HL-60 (cell line): ENCODE results near the gene BRD4.

ENCODE experiments used
- DNase-seq, 2 experiments: peaks; one replicate each; pipeline ENCODE4 v3.0.0-alpha.2; 2010 to 2020; ENCODE audit warnings: low read depth in 1 of 2, low spot score in 1 of 2
- H3K27ac ChIP-seq: fragments of 250-450 bp; sonication (Bioruptor Pico); replicated peaks from 2 replicates; pipeline ENCODE4 v1.5.1; 2020; ENCODE audit warnings: mild to moderate bottlenecking, moderate library complexity
- H3K27me3 ChIP-seq: fragments of 250-450 bp; sonication (Bioruptor Pico); 2 replicates; pipeline ENCODE4 v1.5.1; 2021; ENCODE audit warnings: mild to moderate bottlenecking, moderate library complexity; ENCODE audit not compliant: insufficient read depth, poor library complexity, severe bottlenecking
- H3K4me3 ChIP-seq: replicated peaks from 2 replicates; pipeline ENCODE4 v1.5.1; 2011; ENCODE audit warnings: mild to moderate bottlenecking, control low read depth, low read length; ENCODE audit not compliant: insufficient read depth
- GABPA ChIP-seq: IDR thresholded peaks from 2 replicates; pipeline ENCODE4 v1.6.1; 2012; ENCODE audit warnings: low read depth
- POLR2AphosphoS5 ChIP-seq: IDR thresholded peaks from 2 replicates; pipeline ENCODE4 v1.6.1; 2012; ENCODE audit warnings: low read depth
- SPI1 ChIP-seq: IDR thresholded peaks from 2 replicates; pipeline ENCODE4 v1.6.1; 2012; ENCODE audit warnings: low read depth, mild to moderate bottlenecking, borderline replicate concordance
- TF ChIP-seq, protein P1 (sequence below): IDR thresholded peaks from one replicate; pipeline ENCODE4 v1.5.1; 2011; ENCODE audit warnings: low read length, control low read depth, inconsistent platforms; ENCODE audit not compliant: insufficient read depth
- TF ChIP-seq, protein P2 (sequence below): IDR thresholded peaks from 2 replicates; pipeline ENCODE4 v1.6.1; 2012; ENCODE audit warnings: low read depth; ENCODE audit not compliant: insufficient replicate concordance

BRD4 gene

DNA sequence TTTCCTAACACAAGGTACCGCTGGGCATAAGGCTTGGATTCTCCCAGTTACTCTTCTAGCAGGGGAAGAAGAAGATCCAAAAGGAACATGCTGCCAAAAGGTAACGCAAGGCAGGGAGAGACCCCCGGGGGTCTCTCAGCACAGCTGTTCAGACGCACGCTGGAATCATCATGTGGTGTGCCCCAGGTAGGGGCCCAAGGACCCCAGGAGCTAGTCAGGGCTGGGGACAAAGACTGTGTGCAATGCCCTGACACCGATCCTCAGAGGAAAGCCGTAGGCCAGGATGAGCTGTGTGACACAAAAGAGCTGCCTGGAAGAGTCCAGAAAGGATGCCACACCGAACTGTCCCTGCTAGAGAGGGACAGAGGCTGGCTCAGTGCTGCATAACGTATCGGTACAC is 77.8 kb downstream of the BRD4 start:
- H3K27ac ChIP-seq, result no peak overlapping the region
- no peak overlapping the region for H3K4me3 ChIP-seq
- TF ChIP-seq, protein P1, sequence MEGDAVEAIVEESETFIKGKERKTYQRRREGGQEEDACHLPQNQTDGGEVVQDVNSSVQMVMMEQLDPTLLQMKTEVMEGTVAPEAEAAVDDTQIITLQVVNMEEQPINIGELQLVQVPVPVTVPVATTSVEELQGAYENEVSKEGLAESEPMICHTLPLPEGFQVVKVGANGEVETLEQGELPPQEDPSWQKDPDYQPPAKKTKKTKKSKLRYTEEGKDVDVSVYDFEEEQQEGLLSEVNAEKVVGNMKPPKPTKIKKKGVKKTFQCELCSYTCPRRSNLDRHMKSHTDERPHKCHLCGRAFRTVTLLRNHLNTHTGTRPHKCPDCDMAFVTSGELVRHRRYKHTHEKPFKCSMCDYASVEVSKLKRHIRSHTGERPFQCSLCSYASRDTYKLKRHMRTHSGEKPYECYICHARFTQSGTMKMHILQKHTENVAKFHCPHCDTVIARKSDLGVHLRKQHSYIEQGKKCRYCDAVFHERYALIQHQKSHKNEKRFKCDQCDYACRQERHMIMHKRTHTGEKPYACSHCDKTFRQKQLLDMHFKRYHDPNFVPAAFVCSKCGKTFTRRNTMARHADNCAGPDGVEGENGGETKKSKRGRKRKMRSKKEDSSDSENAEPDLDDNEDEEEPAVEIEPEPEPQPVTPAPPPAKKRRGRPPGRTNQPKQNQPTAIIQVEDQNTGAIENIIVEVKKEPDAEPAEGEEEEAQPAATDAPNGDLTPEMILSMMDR, result no peak
- TF ChIP-seq, protein P2, sequence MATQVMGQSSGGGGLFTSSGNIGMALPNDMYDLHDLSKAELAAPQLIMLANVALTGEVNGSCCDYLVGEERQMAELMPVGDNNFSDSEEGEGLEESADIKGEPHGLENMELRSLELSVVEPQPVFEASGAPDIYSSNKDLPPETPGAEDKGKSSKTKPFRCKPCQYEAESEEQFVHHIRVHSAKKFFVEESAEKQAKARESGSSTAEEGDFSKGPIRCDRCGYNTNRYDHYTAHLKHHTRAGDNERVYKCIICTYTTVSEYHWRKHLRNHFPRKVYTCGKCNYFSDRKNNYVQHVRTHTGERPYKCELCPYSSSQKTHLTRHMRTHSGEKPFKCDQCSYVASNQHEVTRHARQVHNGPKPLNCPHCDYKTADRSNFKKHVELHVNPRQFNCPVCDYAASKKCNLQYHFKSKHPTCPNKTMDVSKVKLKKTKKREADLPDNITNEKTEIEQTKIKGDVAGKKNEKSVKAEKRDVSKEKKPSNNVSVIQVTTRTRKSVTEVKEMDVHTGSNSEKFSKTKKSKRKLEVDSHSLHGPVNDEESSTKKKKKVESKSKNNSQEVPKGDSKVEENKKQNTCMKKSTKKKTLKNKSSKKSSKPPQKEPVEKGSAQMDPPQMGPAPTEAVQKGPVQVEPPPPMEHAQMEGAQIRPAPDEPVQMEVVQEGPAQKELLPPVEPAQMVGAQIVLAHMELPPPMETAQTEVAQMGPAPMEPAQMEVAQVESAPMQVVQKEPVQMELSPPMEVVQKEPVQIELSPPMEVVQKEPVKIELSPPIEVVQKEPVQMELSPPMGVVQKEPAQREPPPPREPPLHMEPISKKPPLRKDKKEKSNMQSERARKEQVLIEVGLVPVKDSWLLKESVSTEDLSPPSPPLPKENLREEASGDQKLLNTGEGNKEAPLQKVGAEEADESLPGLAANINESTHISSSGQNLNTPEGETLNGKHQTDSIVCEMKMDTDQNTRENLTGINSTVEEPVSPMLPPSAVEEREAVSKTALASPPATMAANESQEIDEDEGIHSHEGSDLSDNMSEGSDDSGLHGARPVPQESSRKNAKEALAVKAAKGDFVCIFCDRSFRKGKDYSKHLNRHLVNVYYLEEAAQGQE, result no peak
- TF ChIP-seq POLR2AphosphoS5 (no peak), SPI1 (no peak), GABPA (no peak)
- H3K27me3 ChIP-seq, result no peaks in the 10 kb centered on the region
- DNase-seq, result no peak

DNA sequence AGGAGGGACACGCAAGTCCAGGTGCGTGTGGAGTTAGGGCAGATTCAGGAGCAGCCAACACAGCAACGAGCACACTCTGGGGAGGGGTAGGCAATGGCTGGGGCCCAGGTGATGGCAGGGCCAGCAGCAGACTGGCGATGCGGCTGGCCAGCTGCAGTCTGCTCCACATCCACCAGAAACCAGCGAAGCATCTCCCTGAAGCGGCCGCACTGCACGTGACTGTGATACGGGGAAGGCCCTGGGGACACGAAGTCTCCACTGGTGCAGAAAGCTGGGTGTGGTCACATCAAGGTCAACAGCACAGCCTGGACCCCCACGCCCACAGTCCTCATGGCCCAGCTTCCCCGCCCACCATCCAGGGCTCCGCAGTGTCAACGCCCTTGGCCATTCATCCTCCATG is 78.8 kb downstream of the BRD4 start:
- DNase-seq, result no peak
- Histone ChIP-seq H3K27me3 (no peaks in the 10 kb centered on the region), H3K4me3 (no peak overlapping the region), H3K27ac (no peak overlapping the region)
- TF ChIP-seq, protein P2, result no peak
- TF ChIP-seq POLR2AphosphoS5 (no peak), SPI1 (no peak), GABPA (no peak)
- TF ChIP-seq, protein P1, result no peak

DNA sequence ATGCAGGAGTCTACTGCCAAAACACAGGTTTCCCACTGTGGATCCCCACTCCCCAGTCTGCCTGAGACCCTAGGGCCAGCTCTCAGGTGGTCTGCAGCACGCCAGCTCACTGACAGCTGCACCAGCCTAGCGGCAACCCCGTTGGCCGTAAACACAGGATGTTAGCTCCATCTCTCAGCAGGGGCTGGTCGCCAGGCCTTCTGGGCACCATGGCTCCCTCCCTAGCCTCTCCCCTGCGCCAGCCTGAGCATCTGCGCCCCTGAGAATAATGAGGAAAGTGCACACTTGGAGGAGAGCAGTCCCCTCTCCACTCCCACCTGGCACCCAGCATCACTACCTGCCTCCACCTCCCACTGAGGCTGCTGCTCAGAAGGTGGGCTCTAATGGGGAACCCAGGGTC is 79.3 kb downstream of the BRD4 start:
- no peak overlapping the region for H3K4me3 ChIP-seq
- H3K27me3 ChIP-seq, result no peaks in the 10 kb centered on the region
- DNase-seq, result no peak
- no peak for TF ChIP-seq GABPA
- no peak for TF ChIP-seq SPI1
- TF ChIP-seq, protein P2, result no peak
- TF ChIP-seq, protein P1, result no peak
- no peak for TF ChIP-seq POLR2AphosphoS5
- H3K27ac ChIP-seq, result no peak overlapping the region
